CD4-positive, alpha-beta T cell treated with Interleukin-6 for 4 hours (primary cell): Measurements from ENCODE around the gene BMAL1.

ENCODE experiments used
- DNase-seq: peaks from one replicate; pipeline ENCODE4 v3.0.0-alpha.2; 2020; ENCODE audit warnings: mixed read lengths

Gene BMAL1

DNA sequence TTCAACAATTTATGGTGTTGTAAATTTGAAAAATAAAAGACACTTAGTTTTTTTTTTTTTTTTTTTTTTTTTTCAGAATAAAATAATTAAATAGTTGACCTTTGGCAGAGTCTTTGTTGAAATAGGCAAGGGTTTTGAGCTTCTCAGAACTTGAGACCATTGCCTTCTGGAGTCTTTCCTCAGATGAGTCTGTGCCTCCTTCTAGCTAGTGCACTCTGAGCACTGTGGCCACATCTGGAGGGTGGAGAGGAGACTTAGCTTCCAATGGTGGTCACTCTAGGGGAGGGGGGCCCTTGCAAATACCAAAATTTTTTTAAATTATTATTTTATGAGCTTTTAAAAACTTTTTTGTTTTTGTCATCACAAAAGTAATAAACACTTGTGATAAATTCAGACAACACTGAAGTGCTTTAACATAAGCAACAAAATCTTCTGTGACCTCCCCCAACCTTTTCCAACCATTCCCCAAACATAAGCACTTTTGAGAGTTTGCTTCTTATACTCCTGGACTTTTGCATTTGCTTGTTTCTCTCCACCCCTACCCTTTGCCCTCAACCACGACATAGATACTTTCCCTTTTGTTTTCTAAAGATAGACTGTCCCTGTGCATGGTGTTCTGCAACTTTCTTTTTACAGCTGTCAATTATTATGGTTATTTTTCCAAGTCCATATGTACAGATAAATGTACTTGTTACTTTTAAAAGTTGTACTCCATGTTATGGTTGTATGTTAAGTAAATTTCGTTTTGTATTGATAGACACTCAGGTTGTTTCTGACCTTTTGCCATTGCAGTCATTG is 41.1 kb downstream of the BMAL1 start:
- DNase-seq, result no peak

DNA sequence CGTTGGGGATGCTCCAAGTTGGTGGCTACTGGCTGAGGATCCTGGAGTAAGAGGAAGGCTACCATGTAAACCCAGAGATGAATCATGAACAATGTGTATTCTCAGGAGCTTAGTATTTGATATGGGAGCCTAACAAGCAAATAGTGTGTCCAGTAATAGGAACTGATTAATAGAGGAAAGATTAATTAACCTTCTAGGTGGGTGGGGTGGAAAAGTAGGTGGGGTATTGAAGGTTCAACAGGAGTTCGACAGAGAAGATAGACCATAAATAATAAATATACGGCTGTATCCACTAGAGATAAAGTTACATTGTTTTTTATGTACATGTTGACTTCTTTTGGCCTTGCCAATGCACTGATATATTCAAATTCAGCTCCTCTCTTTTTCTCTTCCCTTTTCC is 43.1 kb downstream of the BMAL1 start:
- DNase-seq, result no peak

DNA sequence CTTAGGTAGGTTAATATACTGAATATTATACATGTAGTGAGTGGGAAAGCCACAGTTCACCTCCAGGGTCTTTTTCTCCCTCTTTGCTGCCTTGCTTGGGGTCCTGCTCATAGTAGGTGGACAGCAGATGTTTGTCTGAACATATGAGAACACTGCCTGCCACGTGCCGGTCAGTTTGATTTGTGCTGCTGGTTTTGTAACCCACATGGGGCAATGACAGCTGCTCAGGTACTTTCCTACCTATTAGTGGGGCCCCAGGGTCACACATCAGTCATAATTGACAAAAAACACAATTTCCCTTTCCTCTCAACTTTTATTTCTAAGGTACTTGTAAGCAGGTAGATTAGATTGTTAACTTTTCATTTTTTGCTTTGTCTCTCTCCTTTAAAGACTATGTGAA is 43.8 kb downstream of the BMAL1 start:
- no peak for DNase-seq

DNA sequence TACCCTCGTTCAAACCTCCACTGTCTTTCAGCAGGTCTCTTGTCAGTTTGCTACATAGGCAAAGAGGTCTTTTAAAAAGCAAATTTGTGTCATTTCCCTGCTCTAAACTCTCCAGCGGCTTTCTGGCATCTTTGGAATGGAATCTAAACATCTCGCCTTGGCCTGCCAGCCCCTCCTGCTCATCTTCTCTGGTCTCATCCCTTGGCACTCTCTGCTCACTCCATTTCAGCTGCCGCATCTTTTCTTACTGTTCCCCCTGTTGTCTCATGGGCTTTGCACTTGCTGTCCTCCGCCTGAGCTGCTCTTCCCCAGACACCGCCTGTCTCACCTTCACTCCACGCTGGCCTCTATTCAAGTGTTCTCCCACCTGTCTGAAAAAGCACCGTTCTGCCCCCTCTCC is 46.6 kb downstream of the BMAL1 start:
- no peak for DNase-seq

DNA sequence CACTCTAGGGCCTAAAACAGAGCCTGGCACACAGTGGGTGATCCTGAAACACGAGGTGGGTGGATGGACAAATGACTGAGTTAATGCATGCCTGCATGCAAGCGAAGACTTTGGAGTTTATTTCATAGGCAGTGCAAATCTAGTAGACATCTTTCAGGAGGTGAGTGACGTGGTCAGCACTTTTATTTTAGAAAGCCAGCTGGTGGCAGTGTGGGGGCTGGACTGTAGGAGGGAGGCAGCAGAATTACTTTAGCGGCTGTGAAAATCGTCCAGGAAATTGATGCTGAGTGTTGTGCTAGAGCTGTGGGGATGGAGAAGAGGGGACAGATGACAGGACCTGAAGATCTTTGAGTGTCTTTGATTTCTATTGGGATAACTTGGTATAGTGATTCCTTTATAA is 47.1 kb downstream of the BMAL1 start:
- no peak for DNase-seq

DNA sequence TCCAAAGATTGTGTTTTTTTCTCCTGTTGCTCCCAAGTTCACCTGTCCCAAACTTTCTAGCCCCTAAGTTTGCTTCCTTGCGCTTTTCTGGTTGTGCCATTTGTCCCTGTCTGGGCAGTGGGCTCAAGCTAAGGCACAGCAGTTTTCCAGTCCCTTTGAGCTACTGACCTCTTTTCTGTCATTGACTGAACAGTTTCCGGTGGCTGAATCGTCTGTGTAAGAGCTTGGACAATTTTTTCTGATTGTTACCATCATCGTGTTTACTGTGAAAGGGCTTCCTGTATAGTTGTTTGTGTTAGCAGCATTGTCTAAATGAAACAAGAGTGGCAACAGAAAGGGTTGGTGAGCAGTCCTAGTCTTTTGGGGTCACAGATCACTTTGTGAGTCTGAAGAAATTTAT is 49.8 kb downstream of the BMAL1 start:
- no peak for DNase-seq

DNA sequence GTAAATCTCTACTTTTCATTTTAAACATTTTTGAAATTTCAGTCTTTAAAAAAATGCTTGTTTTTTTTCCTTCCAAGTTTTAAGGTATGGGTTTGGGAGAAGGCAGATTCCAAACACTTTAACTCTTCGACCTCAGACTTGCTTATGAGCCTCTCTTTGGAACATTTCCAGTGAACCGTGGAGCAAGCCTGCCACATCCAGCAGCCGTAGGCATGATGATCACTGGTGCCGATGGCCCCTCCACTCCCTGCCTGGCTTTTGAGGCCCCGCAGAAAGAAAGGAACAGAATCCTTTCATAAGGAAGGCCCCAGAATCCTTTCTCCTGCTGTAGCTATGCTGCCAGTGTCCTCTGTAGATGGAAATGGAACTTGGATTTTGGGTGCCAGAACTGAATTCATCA is 50.7 kb downstream of the BMAL1 start:
- DNase-seq, result no peak

DNA sequence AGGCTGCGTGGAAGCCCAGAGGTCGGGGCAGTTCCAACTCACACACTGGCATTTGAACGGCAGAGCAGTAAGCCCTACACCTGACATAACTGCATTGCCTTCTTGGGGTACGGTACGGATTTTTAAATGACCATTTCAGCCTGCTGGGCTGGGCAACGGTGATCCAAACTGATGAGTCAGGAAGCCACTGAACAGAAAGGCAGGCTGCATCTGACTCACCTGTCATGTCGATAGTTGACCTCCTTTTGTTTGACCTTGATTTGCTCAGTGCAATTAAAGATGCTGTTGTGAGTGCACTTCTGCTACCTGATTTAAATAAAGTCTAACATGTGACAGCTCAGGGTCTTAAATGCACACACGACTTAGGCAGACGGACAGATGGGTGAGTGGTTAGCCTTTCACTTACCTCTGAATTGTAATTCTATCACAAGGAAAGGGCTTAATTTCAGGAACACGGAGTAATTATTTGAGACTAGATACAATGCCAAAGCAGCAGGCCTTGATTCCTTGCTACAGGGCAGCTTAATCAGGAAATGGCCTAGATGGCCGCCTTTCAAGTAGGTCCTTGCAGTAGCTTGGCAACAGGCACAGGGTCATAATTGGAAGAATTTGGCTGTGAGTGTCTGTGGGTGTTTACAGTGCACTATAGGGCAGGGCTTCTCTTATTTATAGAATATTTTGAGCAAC is 52.2 kb downstream of the BMAL1 start:
- no peak for DNase-seq

DNA sequence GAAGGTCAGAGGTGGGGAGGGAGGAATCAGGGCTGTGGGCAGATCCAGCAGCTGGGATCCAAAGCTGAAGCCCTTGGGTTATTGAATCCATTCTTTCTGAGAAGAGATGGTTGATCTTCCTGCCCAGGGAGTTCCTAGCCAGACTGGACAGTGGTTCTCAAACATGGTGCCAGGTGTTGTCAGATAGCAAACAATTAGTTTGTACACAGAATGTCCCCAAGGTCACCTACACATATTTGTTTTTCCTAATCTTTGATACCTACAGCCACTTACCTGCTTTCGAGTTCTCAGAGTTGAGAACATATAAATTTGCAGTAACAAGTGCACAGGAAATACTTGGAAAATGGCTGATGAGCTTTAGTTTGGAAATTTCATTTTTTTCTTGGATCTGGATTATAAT is 54.5 kb downstream of the BMAL1 start:
- no peak for DNase-seq

DNA sequence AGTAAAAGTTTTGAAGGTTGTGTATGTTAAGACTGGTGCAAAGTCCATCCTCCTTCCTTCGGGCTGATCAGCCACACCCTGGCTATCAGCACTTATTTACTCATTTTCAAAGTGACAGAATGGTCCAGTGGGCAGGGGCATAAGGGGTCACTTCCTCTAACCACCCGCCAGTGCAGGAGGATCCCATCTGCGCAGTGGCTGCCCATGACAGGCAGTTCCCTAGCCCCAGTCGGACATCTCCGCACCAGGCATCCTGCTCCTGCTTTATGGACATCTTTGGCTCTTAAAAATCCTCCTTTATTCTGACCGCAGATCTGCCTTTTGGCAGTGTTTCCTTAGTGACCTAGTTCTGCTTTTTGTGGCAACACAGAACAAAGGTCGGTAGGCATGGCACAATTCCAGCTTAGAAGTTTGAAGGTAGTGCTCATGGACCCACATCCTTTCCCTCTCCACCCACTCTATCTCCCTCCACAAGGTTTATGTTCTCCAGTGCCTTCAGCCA is 55.9 kb downstream of the BMAL1 start:
- no peak for DNase-seq

DNA sequence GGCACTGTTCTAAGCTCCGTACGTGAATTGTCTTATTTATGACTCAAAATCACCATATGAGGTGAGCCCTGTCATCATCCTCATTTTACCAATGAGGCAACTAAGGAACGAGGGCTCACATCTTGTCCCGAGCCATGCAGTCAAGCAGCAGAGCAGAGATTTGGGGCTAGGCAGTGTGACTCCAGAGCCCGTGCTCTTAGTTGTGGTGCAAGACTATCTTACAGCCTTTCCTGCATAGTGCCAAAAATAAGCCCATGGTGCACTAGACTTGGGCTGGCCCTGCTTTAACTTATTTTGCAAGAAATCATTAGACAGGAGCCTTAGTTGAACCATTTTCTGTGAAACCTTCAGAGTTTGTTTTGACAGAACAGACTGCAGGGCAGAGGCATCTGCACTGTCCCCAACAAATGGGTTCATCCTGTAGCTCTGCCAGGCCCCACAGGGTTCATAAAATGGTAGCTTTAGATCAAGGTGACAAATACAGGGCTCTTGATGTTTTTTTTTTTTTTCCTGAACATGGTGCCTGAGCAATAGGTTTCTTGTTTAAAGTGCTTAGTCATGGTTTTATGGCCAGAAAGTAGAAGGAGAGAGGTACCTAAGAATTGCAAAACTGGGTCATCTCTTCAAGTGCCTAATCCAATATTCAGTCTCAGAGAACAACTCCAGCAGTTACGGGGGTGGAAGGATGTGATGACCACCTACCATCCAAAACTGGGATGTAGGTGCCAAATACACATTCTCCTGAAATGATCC is 56.6 kb downstream of the BMAL1 start:
- no peak for DNase-seq

DNA sequence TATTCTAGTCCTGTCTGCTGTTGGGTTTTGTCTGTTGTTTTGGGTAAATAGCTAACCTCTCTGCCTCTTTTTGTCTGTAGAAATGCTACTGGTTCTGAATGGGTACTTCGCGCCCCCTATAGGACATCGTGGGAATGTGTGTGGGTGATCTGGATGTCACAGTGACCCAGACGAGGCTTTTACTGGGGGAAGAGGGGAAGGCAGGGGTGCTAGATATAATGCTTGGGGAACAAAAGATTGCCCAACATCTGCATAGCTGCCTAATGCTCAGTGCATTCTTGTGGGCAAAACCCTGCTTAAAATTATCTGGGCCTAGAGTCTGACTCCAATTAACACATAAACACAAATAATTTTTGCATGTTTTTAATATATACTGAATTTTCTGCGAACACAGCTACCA is 57.7 kb downstream of the BMAL1 start:
- peak; percentile 78 for DNase-seq

DNA sequence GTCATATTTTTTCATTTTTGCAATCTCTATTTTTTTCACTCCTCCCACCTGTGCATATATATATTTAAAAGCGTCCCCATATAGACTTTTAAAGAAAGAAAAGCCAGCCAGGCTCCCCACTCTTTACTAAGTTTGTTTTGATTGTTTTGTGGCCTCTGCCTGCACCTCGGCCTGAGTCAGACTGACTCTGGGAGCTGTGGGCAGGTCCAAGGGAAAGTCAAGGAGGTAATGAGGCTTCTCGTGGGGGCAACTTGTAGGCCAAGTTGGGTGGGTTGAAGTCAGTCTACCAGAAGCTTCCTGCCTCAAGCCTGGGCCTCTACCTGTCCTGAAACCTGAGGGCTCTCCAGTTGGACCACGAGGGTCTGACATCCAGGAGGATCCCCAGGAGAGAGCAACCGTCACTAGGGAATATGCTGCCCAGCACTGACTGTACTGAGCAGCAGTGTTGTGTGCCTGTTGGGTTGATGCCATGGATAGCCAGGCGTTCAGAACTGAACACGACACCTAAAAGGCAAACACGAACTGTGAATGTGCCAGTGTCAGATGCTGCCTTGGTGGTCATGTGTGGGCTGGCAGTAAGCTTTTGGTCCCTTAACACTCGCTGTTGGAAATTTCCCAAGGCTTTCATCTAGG is 58.8 kb downstream of the BMAL1 start:
- DNase-seq, result no peak

DNA sequence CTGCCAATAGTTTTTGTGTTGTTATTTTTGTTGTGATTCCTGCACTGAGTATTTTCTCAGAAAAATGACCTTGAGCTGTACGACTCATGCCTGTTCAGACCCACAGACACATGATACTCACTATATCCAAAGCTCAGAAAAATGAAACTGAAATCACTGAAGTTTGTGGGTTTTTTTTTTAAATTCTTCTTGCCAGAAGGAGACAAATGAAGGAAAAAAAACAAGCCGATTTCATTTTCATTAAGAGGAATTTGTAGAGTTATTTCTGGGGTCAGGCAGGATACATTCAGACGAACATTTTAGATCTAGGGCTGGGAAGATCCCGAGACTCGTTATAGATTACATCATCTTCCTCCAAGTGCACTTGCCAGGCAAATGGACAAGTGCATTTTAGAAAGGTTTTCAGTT is 60.4 kb downstream of the BMAL1 start:
- no peak for DNase-seq

DNA sequence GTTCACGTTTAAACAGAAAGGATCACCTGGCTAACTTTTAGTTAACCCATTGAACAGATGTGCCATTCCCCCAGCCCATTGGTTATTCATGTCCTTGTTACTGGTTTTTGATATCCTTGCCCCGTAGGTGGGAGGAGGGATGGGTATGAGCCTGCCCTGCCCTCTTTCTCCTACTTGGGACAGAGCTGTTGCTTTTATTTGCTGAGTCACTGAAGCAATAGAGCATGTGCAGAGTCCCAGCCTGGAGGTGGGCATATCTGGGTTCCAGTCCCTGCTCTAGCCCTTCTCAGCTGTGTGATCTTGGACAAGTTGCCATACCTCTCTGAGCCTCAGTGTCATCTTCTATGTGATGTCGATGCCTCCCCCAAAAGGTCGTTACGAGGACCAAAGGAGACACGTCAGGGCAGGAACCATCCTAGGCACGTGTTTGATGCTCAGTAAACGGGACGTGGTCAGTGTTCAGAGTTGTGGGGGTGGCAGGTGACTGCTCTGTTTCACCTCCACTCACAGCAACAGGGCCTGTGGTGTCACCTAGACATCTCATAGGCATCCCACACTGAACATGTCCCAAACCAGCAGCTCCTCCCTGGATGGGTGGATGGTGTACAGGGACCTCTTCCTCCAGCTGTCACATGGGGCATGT is 61.0 kb downstream of the BMAL1 start:
- no peak for DNase-seq

DNA sequence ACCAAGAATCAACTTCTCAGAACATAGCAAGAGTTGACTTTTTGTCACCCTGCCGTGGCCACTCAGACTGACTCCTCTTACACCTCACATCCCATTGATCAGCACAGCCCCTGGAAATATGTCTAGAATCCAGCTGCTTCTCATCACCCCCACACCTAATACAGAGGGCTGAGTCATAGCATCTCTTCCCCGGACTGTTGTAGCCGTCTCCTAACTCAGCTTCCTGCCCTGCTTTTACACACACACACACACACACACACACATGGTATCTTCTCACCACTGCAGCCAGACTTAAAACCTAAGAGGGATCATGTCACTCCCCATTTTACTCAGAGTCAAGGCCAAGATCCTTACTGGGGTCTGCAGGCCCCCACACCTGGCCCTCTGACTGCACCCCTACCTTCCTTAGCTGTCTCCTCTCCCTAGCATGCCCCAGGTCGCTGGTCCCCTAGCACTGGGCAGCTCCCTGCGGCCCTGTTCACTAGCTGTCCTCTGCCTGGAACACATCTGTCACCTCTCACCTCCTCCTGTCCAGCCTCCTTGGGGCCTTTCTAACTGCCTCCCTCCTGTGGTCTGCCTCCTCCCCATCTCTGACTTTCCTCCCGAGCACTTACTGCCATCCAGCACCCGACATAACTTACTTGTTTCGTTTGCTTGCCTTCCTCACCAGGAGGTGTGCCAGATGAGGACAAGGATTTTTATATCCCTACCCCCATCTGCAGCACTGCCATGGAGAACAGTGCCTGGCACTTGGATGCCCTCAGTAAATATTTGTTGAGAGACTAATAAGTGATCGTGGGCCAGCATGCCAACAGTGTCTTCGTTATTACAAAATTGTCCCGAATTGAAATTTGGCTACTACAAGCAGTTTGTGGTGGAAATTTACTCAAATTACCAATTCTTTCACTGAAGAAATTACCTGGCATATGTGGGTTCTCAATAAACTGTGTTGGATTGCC is 61.9 kb downstream of the BMAL1 start:
- peak; percentile 57 for DNase-seq

DNA sequence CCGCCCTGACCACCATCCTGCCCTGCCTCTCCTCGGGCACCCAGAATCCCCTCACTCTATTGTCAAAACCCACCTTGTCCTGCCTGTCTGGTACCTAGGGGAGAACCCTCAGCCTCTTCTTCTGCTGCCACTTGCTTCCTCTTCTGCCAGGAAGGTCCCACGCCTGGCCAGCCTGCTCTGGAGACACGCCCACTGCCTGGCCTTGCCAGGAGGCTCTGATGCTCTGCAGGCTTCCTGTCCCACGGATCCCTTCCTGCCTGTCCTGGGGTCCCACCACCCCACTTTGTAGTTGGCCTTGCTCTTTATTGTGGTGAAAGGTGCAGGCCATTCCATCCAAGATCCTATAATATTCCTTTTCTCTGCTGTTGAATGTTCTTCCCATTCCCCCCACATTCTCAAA is 63.4 kb downstream of the BMAL1 start:
- DNase-seq, result no peak

DNA sequence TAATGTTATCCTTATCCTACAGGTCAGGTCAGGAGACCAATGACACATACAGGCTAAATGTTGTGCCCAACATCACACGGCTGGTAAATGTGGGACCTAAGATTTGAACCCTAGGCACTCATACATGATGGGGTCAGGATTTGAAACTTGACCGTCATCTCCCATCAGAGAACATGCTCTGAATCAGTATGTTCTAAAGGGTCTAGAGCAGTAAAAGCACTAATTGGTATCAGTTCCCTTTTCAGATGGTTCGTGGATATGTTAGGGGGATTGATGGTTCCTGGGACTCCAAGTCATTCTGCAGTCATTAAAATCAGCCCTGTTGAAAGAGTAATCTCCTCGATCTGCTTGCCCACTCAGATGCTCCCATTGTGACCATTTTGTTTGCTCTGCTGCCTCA is 65.5 kb downstream of the BMAL1 start:
- DNase-seq, result no peak

DNA sequence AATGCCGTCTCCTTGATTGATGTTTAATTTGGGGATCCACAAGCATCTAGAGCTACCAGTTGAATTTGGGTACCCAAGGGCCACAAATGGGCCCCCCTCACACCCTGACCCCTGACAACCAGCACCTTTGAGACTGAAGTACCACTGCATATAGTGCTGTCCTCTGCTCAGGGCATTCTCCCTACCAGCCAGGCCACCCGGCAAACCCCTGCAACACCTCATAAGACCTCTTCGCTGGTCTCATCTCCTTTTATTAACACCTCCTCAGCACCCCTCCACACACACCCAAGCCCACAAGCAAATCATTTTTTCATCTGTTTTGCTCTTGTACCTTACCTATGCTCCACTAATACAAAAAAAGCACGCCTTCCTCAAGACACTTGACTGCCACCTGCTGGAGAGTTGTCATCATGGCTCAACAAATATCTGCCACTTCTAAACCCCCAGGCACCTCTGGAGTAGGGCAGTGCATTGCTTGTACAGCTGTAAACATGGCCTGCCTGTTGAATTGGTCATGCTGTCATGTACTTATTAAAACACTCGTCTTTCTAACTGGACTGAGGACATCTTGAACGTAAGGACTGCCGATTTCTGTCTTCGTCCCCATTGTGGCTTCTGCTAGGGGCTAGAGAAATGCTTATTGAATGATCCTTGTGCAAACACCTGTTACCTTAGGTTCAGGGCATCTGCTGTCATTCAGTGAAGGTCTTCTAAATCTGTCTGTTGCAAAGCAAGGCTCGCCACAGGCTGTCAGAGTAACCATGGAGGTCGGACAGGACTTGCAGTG is 66.5 kb downstream of the BMAL1 start:
- peak; percentile 78 for DNase-seq

DNA sequence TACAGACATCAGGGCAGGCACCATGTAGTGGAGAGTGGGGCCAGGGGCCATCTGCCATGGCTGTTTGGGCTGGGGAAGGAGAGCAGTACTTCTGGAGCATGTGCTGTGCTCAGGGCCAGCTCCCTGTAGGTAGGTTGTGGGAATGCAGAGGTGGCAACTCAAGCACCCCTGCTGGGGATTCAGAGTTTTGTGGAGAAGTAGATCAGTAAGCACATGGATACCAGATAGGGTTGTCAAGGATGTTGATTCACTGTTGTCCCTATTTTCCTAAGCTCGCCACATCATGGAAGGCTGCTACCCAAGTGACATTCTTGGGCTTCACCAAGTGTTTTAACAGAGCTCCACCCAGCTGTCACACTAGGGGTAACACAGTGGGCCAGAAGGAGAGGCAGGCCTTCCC is 67.2 kb downstream of the BMAL1 start:
- no peak for DNase-seq

DNA sequence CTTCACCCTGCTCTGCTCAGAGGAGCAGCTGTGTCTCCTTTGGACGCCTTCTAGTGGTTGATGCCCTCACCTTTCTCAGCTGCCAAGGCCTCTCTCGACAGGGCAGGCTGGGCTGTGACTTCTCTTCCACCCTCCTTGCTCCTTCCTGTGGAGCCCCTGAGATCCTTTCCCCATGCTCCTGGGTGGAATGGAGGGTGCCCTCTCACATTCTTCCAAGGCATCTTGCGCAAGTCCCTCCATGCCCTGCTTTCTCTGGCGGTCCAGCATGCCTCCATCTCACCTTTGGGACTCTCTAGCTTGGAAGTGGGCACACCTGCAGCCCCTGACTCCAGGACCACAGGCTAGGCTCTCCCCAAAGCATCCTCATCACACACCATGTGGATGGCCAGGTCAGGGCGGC is 68.9 kb downstream of the BMAL1 start:
- no peak for DNase-seq
